Lower lobe of right lung (tissue), 2 donors: ENCODE data around the gene GBGT1. TPM values are rescaled to one million over a fixed set of nuclear protein-coding genes. Genes with fewer than 3 reads are reported as not detected.
"Not testable (repeated sequence)": the region's sequence is repeated elsewhere in the genome, so short reads cannot be mapped to it uniquely, and the experiment has no call there.

Source experiments
- ATAC-seq, 2 donors: fragments of 200-7000 bp; cut with Tn5 transposase; one replicate each; pipeline ENCODE4 v1.9.1; 2020 to 2022; ENCODE audit warnings: mild to moderate bottlenecking in 2 of 2, moderate library complexity in 2 of 2
- DNase-seq: peaks from one replicate; pipeline ENCODE4 v3.0.0-alpha.2; 2020
- H3K27ac ChIP-seq: fragments of 200-600 bp; one replicate; pipeline ENCODE4 v1.8.0; 2022
- H3K27me3 ChIP-seq: fragments of 200-600 bp; one replicate; pipeline ENCODE4 v1.8.0; 2022; ENCODE audit warnings: low read depth
- H3K36me3 ChIP-seq: fragments of 200-600 bp; one replicate; pipeline ENCODE4 v1.8.0; 2022; ENCODE audit warnings: mild to moderate bottlenecking
- H3K4me1 ChIP-seq: fragments of 200-600 bp; one replicate; pipeline ENCODE4 v1.8.0; 2022
- H3K4me3 ChIP-seq: fragments of 200-600 bp; one replicate; pipeline ENCODE4 v1.8.0; 2022; ENCODE audit warnings: mild to moderate bottlenecking
- H3K9me3 ChIP-seq: fragments of 200-600 bp; one replicate; pipeline ENCODE4 v1.8.0; 2022
- intact Hi-C: fragments of 100-400 bp; cut with DNase I; formaldehyde crosslinking; loops from one replicate; pipeline ENCODE4 v1.11.0; 2022
- total RNA-seq: library from RNA; stranded (reverse); fragmentation: NEBNext Ultra II Directional; extraction: Animal tissue kit (Norgen Biotek cat#: 25700); gene quantifications from one replicate; pipeline ENCODE4 v1.2.1, GENCODE V29; 2021
- TF ChIP-seq, protein P1 (sequence below): fragments of 200-600 bp; IDR thresholded peaks from one replicate; pipeline ENCODE4 v1.8.0; 2022; ENCODE audit warnings: antibody characterized with exemption, mild to moderate bottlenecking
- donor health status: DM: no; HTN: yes; CAD: no; lungs with severe emphysema.

GBGT1 gene
- total RNA-seq, 1 donor from 2014 or later = 38.5 TPM

DNA sequence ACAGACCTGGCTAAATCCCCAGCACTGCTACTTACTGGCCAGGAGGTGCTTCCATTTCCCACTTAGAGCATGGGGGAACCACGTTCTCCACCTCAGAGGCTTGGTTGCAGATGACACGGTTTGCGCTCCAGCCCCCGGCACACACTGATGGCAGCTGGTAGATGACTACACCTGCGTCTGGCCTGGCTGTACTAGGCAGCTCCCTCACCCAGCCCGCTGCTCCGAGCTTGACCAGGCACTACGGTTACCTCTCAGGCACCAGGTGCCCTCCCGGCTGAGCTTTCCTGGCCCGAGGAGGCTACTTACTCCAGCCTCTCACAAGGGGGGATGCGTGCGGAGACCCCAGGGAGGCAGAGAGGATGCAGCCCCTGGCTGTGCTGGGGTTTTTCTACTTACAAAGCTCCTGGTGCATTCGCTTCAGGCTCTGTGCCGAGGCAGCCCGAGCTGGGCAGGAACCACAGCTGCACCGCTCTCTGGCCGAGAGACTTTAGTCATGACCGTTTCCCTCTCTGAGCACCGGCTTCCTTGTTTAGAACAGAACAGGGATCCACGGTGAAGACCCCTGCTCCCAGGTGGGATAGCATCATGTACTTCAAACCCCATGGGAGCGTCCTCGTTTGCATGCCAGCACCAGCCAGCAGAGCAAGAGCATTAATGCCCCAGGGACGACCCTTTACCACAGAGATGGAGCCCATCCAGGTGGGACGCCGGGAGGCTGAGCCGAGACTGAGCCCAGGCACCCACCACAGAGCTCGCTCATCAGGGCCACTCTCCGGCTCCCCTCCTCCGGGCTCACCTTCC is 7.6 kb upstream of the GBGT1 start:
- Histone ChIP-seq H3K36me3 (no peaks in the 10 kb centered on the region), H3K4me1 (no peaks in the 10 kb centered on the region), H3K9me3 (no peaks in the 10 kb centered on the region), H3K27me3 (peaks cover 9% of the 10 kb centered on the region), H3K4me3 (no peak overlapping the region), H3K27ac (no peak overlapping the region)
- no peak for DNase-seq
- intact Hi-C loops = no loop called here
- TF ChIP-seq, protein P1, sequence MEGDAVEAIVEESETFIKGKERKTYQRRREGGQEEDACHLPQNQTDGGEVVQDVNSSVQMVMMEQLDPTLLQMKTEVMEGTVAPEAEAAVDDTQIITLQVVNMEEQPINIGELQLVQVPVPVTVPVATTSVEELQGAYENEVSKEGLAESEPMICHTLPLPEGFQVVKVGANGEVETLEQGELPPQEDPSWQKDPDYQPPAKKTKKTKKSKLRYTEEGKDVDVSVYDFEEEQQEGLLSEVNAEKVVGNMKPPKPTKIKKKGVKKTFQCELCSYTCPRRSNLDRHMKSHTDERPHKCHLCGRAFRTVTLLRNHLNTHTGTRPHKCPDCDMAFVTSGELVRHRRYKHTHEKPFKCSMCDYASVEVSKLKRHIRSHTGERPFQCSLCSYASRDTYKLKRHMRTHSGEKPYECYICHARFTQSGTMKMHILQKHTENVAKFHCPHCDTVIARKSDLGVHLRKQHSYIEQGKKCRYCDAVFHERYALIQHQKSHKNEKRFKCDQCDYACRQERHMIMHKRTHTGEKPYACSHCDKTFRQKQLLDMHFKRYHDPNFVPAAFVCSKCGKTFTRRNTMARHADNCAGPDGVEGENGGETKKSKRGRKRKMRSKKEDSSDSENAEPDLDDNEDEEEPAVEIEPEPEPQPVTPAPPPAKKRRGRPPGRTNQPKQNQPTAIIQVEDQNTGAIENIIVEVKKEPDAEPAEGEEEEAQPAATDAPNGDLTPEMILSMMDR = no peak
- no peak for ATAC-seq

DNA sequence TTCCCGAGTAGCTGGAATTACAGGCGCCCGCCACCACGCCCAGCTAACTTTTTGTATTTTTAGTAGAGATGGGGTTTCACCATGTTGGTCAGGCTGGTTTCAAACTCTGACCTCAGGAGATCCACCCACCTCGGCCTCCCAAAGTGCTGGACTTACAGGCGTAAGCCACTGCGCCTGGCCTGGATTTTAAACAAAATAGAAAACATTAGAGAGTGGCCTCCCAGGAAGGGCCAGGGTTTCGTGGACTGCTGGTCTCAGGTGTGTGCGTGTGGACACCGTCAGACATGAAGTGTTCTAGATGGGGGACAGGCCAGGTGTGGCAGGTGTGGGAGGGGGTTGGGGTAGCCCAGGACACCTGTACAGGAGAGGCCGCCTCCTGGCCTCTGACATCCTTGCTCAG is 7.0 kb upstream of the GBGT1 start:
- Histone ChIP-seq H3K4me3 (no peak overlapping the region), H3K4me1 (no peaks in the 10 kb centered on the region), H3K27me3 (peaks cover 9% of the 10 kb centered on the region), H3K9me3 (no peaks in the 10 kb centered on the region), H3K36me3 (no peaks in the 10 kb centered on the region), H3K27ac (no peak overlapping the region)
- DNase-seq = no peak
- intact Hi-C loops = no loop called here
- ATAC-seq = peak in 1 of 2 donors; percentile 27
- TF ChIP-seq, protein P1 = no peak

DNA sequence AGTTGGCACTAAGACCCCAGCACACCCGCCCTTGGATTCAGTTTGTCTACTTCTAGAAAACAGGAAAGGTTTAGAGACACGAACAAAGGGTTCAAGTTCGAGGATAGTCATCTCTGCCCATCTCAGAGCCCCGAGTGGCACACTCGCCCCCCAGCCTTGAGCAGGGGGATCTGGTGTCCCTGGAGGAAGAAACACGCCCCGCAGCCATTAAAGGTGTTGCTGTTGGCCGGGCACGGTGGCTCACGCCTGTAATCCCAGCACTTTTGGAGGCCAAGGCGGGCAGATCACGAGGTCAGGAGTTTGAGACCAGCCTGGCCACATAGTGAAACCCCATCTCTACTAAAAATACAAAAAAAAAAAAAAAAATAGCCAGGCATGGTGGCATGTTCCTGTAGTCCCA is 6.0 kb upstream of the GBGT1 start:
- ATAC-seq, H3K27me3 ChIP-seq, intact Hi-C loops, H3K27ac ChIP-seq, H3K4me1 ChIP-seq, H3K36me3 ChIP-seq, H3K9me3 ChIP-seq, DNase-seq, H3K4me3 ChIP-seq: not testable (repeated sequence)

- Histone ChIP-seq H3K27ac (no peak overlapping the region), H3K36me3 (no peaks in the 10 kb centered on the region), H3K4me3 (no peak overlapping the region), H3K27me3 (peaks cover 9% of the 10 kb centered on the region), H3K9me3 (no peaks in the 10 kb centered on the region), H3K4me1 (peaks cover 6% of the 10 kb centered on the region)
- peak; percentile 37 for DNase-seq
- intact Hi-C loops = no loop called here
- TF ChIP-seq, protein P1 = no peak
- ATAC-seq = no peak
Measured at GRCh38 chr9:133169102-133169501, 5.4 kb upstream of the GBGT1 start.

- DNase-seq (peak; percentile 9), ATAC-seq (no peak)
- H3K27ac ChIP-seq = no peak overlapping the region
- peaks cover 9% of the 10 kb centered on the region for H3K27me3 ChIP-seq
- H3K4me3 ChIP-seq = no peak overlapping the region
- intact Hi-C loops = no loop called here
- no peaks in the 10 kb centered on the region for H3K9me3 ChIP-seq
- no peaks in the 10 kb centered on the region for H3K36me3 ChIP-seq
- TF ChIP-seq, protein P1 = no peak
- peaks cover 11% of the 10 kb centered on the region for H3K4me1 ChIP-seq
Measured at GRCh38 chr9:133168432-133168831, 4.7 kb upstream of the GBGT1 start.

- TF ChIP-seq, protein P1 = no peak
- DNase-seq = peak; percentile 29
Measured at GRCh38 chr9:133167769-133168168, 4.1 kb upstream of the GBGT1 start.

More at GRCh38 chr9:133167769-133168168, 4.1 kb upstream of the GBGT1 start:
- H3K36me3 ChIP-seq = no peaks in the 10 kb centered on the region
- H3K4me3 ChIP-seq = no peak overlapping the region
- intact Hi-C loops = no loop called here
- H3K4me1 ChIP-seq = peaks cover 18% of the 10 kb centered on the region
- no peak overlapping the region for H3K27ac ChIP-seq
- ATAC-seq = no peak
- no peaks in the 10 kb centered on the region for H3K9me3 ChIP-seq
- H3K27me3 ChIP-seq = peaks cover 9% of the 10 kb centered on the region
